ENCODE results near the gene TRABD2B. TPM values are rescaled to one million over a fixed set of nuclear protein-coding genes. Genes with fewer than 3 reads are reported as not detected.

The TRABD2B gene
- polyA plus RNA-seq, 1 of the 3 experiments (the other 2 are of a cell fraction), result 0.03 TPM

DNA sequence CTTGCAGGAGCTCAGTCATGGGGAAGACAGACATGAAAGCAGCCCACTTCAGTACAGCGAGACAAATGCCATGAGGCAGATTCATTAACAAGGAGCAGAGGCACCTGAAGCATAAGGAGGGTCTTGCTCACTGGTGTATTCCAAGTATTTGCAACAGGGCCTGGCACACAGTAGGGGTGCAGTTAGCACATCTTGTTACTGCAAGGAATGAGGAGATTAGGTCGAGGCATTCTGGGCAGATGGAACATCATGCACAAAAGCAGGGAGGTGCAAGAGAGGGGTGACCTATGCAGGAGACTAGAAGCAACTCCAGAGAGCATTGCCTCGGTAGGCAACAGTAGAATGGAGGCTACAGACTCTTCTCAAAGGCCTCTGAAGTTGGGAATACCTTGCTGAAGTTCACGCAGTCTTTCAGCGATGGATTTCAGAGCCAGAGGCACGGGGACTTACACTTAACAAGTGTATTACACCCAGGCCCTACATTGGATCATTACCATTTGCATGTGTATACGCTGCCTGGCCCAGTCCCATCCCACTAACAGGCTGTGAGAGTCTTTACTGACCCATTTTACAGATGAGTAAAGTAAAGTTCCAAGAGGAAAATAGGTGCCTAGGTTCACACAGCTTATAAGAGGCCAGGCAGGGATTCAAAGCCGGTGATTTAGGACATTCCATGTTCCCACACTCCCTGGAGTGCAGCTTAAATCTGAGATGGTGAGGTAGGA is 82.1 kb downstream of the TRABD2B start:
- WGBS (ENCODE audit: low lambda C conversion rate), result 55% methylated on average over 8 of the region's 8 CpGs
- DNase-seq, result no peak
- Histone ChIP-seq H3K9ac (no peak overlapping the region), H4K20me1 (ENCODE audit: insufficient read depth) (no peaks in the 10 kb centered on the region), H3K79me2 (ENCODE audit: insufficient read depth) (no peaks in the 10 kb centered on the region), H3K27ac (ENCODE audit: low read depth in 2 of 2, low read length in 1 of 2) (peak overlapping the region in 1 of 2 experiments; percentile 35; a peak in 1 of 4 replicates), H3K9me3 (no peaks in the 10 kb centered on the region), H3K27me3 (ENCODE audit: insufficient read depth) (no peaks in the 10 kb centered on the region), H3K4me2 (no peak overlapping the region), H3K9me2 (no peaks in the 10 kb centered on the region), H3K36me3 (replicated peaks in 1 of 2; ENCODE audit: control insufficient read depth in 1 of 2, insufficient read depth in 2 of 2, low read length in 1 of 2) (no peaks in the 10 kb centered on the region), H2AFZ (ENCODE audit: low read depth) (no peak overlapping the region), H3K4me1 (ENCODE audit: control insufficient read depth in 1 of 2, insufficient read depth in 2 of 2, low read depth in 1 of 2, low read length in 1 of 2) (peaks cover 0 to 47% of the 10 kb centered on the region in 2 experiments; a peak in 2 of 4 replicates), H3K4me3 (ENCODE audit: low read depth in 2 of 2, low read length in 1 of 2) (no peak overlapping the region), H3F3A (replicated peaks; ENCODE audit: insufficient read depth) (no peaks in the 10 kb centered on the region)
- CTCF ChIA-PET, result interaction anchor here (0.9 to 1.0 kb wide), 2 partner anchors 191 to 206 kb away, joined by 3 read pairs; no protein-coding TSS in a partner anchor
- TF ChIP-seq ELF1 (IDR thresholded peaks at IDR 0.05) (no peak), MXI1 (IDR thresholded peaks at IDR 0.05; ENCODE audit: low read depth, low read length) (no peak), RCOR1 (IDR thresholded peaks at IDR 0.05; ENCODE audit: low read length) (no peak)
- POLR2A ChIA-PET, result no interaction called here

DNA sequence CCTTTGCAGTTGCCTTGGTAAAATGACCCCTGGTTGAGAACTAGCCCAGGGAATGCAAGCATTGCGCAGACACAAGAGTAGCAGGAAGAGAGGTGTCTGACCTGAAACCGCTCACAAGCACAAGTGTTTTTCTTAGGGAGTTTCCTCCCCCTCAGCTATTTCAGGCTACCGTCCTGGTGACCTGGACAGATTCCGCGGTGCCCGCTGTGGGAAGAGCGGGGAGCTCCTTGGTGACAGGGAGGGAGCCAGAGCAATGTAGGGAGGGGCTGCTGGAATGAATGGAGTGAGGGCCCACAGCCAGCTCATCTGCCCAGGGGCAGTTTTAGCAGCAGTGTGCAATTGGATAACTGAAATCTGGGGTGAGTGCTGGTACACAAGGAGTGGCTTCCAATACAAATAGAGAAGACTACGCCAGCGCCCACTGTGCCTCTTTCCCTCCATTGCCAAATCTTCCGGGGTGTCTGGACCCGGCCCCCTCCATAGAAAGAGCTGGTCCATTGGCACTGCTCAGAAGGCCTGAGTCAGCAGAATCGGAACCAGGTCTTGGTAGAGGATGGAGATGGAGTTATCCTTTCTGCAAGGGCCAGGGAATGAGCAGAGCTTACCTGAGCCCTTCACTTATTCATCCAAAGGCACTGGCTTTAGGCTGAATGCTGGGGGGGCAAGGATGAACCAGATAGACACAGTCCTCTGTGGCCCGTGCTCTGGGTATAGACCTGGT is 82.8 kb downstream of the TRABD2B start:
- Histone ChIP-seq H3K9me3 (no peaks in the 10 kb centered on the region), H3K27ac (ENCODE audit: low read depth in 2 of 2, low read length in 1 of 2) (no peak overlapping the region), H3K27me3 (ENCODE audit: insufficient read depth) (no peaks in the 10 kb centered on the region), H3K9ac (no peak overlapping the region), H3K36me3 (replicated peaks in 1 of 2; ENCODE audit: control insufficient read depth in 1 of 2, insufficient read depth in 2 of 2, low read length in 1 of 2) (no peaks in the 10 kb centered on the region), H4K20me1 (ENCODE audit: insufficient read depth) (no peaks in the 10 kb centered on the region), H3K4me3 (ENCODE audit: low read depth in 2 of 2, low read length in 1 of 2) (no peak overlapping the region), H2AFZ (ENCODE audit: low read depth) (no peak overlapping the region), H3K79me2 (ENCODE audit: insufficient read depth) (no peaks in the 10 kb centered on the region), H3F3A (replicated peaks; ENCODE audit: insufficient read depth) (no peaks in the 10 kb centered on the region), H3K4me2 (no peak overlapping the region), H3K4me1 (ENCODE audit: control insufficient read depth in 1 of 2, insufficient read depth in 2 of 2, low read depth in 1 of 2, low read length in 1 of 2) (peaks cover 0 to 44% of the 10 kb centered on the region in 2 experiments; a peak in 2 of 4 replicates), H3K9me2 (no peaks in the 10 kb centered on the region)
- 71% methylated on average over 12 of the region's 13 CpGs for WGBS (ENCODE audit: low lambda C conversion rate)
- CTCF ChIA-PET, result interaction anchor here (1.0 to 1.8 kb wide), 2 partner anchors 84 to 190 kb away, joined by 3 to 4 read pairs; no protein-coding TSS in a partner anchor
- no peak for TF ChIP-seq GATA2 (CRISPR knock-in tag; IDR thresholded peaks at IDR 0.05)
- peak in 1 of 2 experiments; percentile 15; a peak in 1 of 4 replicates for TF ChIP-seq EP300 (IDR thresholded peaks at IDR 0.05; ENCODE audit: borderline replicate concordance in 1 of 2, low read depth in 1 of 2, low read length in 1 of 2)
- DNase-seq, result peak; percentile 45
- POLR2A ChIA-PET, result no interaction called here

DNA sequence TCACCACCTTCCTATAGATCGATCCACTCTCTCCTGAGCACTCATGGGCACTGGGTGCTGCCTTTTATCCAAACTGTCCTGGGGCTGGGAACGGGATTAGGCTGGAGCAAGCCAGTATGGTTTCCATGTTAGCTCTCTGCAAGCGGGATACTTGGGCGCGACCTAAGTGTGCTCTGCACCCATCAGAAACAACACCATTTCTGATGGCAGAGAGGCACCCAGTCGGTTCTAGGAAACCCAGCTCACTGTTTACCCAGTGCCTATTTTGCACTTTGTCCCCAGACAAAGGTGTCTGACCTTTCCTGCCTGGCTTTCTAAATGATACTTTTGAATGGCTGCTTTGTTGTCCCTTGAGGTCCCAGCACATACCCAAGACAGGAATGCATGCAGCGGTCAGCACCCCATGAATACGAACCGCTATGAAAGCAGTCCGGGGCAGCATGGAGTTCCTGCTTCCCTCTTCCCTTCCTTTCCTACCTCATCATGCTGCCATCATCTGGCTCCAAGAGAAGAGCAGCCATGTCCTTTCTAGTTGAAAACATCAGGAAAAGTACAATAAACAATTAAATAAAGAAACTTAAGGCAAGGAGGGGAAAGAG is 83.9 kb downstream of the TRABD2B start:
- Histone ChIP-seq H3K36me3 (replicated peaks in 1 of 2; ENCODE audit: control insufficient read depth in 1 of 2, insufficient read depth in 2 of 2, low read length in 1 of 2) (no peaks in the 10 kb centered on the region), H3K4me1 (ENCODE audit: control insufficient read depth in 1 of 2, insufficient read depth in 2 of 2, low read depth in 1 of 2, low read length in 1 of 2) (peaks cover 0 to 36% of the 10 kb centered on the region in 2 experiments; a peak in 2 of 4 replicates), H3F3A (replicated peaks; ENCODE audit: insufficient read depth) (no peaks in the 10 kb centered on the region), H3K27ac (ENCODE audit: low read depth in 2 of 2, low read length in 1 of 2) (no peak overlapping the region), H3K9me3 (no peaks in the 10 kb centered on the region), H3K4me2 (no peak overlapping the region), H2AFZ (ENCODE audit: low read depth) (no peak overlapping the region), H3K27me3 (ENCODE audit: insufficient read depth) (no peaks in the 10 kb centered on the region; the same call in 1 of the 2 replicates), H3K9me2 (no peaks in the 10 kb centered on the region), H3K9ac (no peak overlapping the region), H3K4me3 (ENCODE audit: low read depth in 2 of 2, low read length in 1 of 2) (no peak overlapping the region), H3K79me2 (ENCODE audit: insufficient read depth) (no peaks in the 10 kb centered on the region), H4K20me1 (ENCODE audit: insufficient read depth) (no peaks in the 10 kb centered on the region)
- no peak for DNase-seq
- ChIA-PET CTCF (interaction anchor here (1.2 to 1.8 kb wide), 2 partner anchors 60 to 85 kb away, joined by 3 to 4 read pairs; no protein-coding TSS in a partner anchor), POLR2A (no interaction called here)
- WGBS (ENCODE audit: low lambda C conversion rate), result 77% methylated on average over 10 of the region's 10 CpGs
- TF ChIP-seq USF2 (IDR thresholded peaks at IDR 0.05; ENCODE audit: borderline replicate concordance, low read depth, low read length) (no peak), TAF1 (IDR thresholded peaks at IDR 0.05; ENCODE audit: borderline replicate concordance, low read depth, low read length) (no peak), RXRA (IDR thresholded peaks at IDR 0.05; ENCODE audit: borderline replicate concordance, low read depth) (no peak), TCF12 (IDR thresholded peaks at IDR 0.05) (no peak), MEF2A (IDR thresholded peaks at IDR 0.05; ENCODE audit: borderline replicate concordance, low read depth) (no peak), SMC3 (IDR thresholded peaks at IDR 0.05; ENCODE audit: low read depth, low read length) (no peak), PBX3 (IDR thresholded peaks at IDR 0.05) (no peak), RFX5 (IDR thresholded peaks at IDR 0.05; ENCODE audit: low read length) (no peak), EZH2phosphoT487 (IDR thresholded peaks at IDR 0.05; ENCODE audit: borderline replicate concordance, low read depth) (no peak), RCOR1 (IDR thresholded peaks at IDR 0.05; ENCODE audit: low read length) (no peak), EP300 (IDR thresholded peaks at IDR 0.05; ENCODE audit: borderline replicate concordance in 1 of 2, low read depth in 1 of 2, low read length in 1 of 2) (no peak), CTCF (IDR thresholded peaks at IDR 0.05) (no peak), ELF1 (IDR thresholded peaks at IDR 0.05) (no peak)

Data from SK-N-SH (cell line).